Nephron (organoid): Measurements from ENCODE around the gene TET1.

Experiments
- H3K27ac Mint-ChIP-seq, 3 experiments: 2 replicates each; pipeline ENCODE4 v1.8.0; 2020; ENCODE audit warnings: mixed read lengths in 3 of 3, mild to moderate bottlenecking in 2 of 3, moderate library complexity in 1 of 3
- H3K27me3 Mint-ChIP-seq: 2 replicates; pipeline ENCODE4 v1.8.0; 2021; ENCODE audit warnings: low read depth, mild to moderate bottlenecking, moderate library complexity, mixed read lengths
- H3K36me3 Mint-ChIP-seq: 2 replicates; pipeline ENCODE4 v1.8.0; 2020; ENCODE audit warnings: low read depth, mixed read lengths
- H3K4me1 Mint-ChIP-seq: 2 replicates; pipeline ENCODE4 v1.8.0; 2020; ENCODE audit warnings: mixed read lengths
- H3K4me3 Mint-ChIP-seq, 3 experiments: 2 replicates each; pipeline ENCODE4 v1.8.0; 2020; ENCODE audit warnings: mild to moderate bottlenecking in 3 of 3, mixed read lengths in 3 of 3, moderate library complexity in 2 of 3
- H3K9me3 Mint-ChIP-seq: 2 replicates; pipeline ENCODE4 v1.8.0; 2020; ENCODE audit warnings: mixed read lengths
- TF ChIP-seq, protein P1 (sequence below), 3 experiments: fragments of 200-600 bp; sonication (generic); IDR thresholded peaks; one replicate each; pipeline ENCODE4 v1.5.0; 2021; ENCODE audit warnings: antibody characterized with exemption in 3 of 3; ENCODE audit not compliant: unreplicated experiment in 3 of 3

Gene TET1

GRCh38 chr10:68553599-68553998 lies 6.5 kb upstream of the TET1 start:
- Mint-ChIP-seq H3K27me3 (no peaks in the 10 kb centered on the region), H3K9me3 (no peaks in the 10 kb centered on the region), H3K36me3 (no peaks in the 10 kb centered on the region), H3K4me1 (no peaks in the 10 kb centered on the region), H3K4me3 (no peak overlapping the region), H3K27ac (no peak overlapping the region)
- TF ChIP-seq, protein P1, sequence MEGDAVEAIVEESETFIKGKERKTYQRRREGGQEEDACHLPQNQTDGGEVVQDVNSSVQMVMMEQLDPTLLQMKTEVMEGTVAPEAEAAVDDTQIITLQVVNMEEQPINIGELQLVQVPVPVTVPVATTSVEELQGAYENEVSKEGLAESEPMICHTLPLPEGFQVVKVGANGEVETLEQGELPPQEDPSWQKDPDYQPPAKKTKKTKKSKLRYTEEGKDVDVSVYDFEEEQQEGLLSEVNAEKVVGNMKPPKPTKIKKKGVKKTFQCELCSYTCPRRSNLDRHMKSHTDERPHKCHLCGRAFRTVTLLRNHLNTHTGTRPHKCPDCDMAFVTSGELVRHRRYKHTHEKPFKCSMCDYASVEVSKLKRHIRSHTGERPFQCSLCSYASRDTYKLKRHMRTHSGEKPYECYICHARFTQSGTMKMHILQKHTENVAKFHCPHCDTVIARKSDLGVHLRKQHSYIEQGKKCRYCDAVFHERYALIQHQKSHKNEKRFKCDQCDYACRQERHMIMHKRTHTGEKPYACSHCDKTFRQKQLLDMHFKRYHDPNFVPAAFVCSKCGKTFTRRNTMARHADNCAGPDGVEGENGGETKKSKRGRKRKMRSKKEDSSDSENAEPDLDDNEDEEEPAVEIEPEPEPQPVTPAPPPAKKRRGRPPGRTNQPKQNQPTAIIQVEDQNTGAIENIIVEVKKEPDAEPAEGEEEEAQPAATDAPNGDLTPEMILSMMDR (IDR thresholded peaks at IDR 0.05; ENCODE audit: unreplicated experiment in 3 of 3): no peak

GRCh38 chr10:68558478-68558877 lies 1.7 kb upstream of the TET1 start:
- Mint-ChIP-seq H3K9me3 (no peaks in the 10 kb centered on the region), H3K27ac (no peak overlapping the region), H3K4me3 (peak overlapping the region; percentile 55 to 68 (median 67)), H3K27me3 (no peaks in the 10 kb centered on the region), H3K36me3 (no peaks in the 10 kb centered on the region), H3K4me1 (peaks cover 18% of the 10 kb centered on the region)
- TF ChIP-seq, protein P1 (IDR thresholded peaks at IDR 0.05; ENCODE audit: unreplicated experiment in 3 of 3): no peak

DNA sequence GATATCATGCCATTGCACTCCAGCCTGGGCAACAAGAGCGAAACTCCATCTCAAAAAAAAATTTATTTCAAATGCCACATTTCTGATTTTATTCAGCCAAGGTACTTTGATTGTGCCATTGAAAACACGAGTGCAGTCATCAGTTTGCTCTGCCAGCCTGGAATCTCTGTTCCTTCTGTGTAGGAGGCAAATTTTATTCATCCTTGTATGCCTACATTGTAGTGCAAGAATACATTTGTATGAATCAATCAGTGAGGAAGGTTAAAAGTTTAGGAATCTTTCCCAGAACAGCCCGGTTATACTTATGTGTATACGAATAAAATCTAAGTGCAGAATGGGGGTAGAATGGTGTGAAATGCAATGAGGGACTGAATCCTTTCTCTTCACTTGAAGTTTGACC lies 886 bp upstream of the TET1 start:
- H3K4me1 Mint-ChIP-seq: peaks cover 21% of the 10 kb centered on the region
- TF ChIP-seq, protein P1 (IDR thresholded peaks at IDR 0.05; ENCODE audit: unreplicated experiment in 3 of 3): no peak
- no peaks in the 10 kb centered on the region for H3K9me3 Mint-ChIP-seq
- H3K27ac Mint-ChIP-seq: peak overlapping the region; percentile 24 to 49 (median 46)
- H3K36me3 Mint-ChIP-seq: no peaks in the 10 kb centered on the region
- H3K4me3 Mint-ChIP-seq: peak overlapping the region; percentile 86 to 93 (median 89)
- H3K27me3 Mint-ChIP-seq: no peaks in the 10 kb centered on the region

DNA sequence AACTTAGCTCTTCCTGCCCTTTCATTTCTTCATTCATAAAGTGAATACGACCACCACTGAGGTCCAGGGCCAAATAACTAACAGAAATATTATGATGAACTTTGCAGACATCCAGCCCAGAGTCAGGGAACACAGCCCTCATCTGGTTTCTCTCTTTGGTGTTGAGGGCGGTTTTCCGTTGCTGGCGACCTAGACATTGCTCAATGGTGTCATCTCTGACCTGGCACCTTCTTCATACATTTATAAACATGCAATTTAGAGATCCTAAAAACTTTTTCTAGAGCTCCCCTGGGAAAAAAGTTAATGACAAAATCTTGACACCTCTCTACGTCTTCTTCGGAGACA lies 324 bp upstream of the TET1 start:
- no peaks in the 10 kb centered on the region for H3K36me3 Mint-ChIP-seq
- H3K27ac Mint-ChIP-seq: peak overlapping the region; percentile 24 to 49 (median 46)
- H3K4me3 Mint-ChIP-seq: peak overlapping the region; percentile 86 to 93 (median 89)
- H3K27me3 Mint-ChIP-seq: no peaks in the 10 kb centered on the region
- TF ChIP-seq, protein P1 (IDR thresholded peaks at IDR 0.05; ENCODE audit: unreplicated experiment in 3 of 3): no peak
- no peaks in the 10 kb centered on the region for H3K9me3 Mint-ChIP-seq
- H3K4me1 Mint-ChIP-seq: peaks cover 26% of the 10 kb centered on the region

DNA sequence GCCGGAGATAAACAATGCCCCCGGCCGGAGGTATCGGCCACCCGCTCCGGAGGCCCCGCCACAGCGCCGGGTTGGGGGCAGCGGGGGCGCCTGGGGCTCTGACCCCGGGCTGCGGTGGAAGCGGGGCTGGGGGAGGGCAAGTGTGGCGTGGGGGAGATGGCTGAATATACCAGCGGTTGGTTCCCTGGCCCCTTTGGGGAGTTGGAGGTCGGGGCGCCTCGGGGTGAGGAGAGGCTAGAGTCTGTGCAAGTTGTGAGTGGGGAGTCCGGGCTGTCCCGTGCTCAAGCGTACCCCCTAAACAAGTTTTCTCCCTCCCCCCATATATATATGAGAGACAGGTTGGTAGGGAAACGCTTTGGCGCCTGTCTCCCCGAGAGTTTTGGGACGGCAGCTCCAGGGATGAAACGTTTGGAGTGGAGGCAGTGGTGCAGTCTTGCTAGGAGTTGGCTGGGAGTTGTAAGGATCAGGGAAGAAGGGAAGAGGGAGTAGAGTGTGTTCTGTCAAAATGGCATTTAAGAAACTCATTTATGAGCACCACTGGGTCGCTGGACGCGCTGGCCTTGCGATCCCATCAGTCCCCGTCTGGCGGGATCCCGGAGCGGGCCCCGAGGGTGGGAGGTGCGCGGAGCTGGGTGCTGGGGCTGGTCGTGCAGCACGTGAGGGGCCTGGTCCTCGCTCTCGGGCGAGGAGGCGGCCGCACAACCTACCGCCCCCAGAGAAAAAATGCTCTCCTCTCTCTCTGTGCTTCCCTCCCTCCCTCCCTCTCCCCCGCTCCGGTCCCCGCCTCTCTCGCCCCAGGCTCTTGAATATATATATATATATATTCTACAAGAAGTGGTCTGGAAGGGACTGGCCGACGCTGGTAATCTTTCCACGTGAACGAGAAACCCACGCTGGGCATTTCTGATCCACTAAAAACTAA lies 1.1 kb downstream of the TET1 start:
- Mint-ChIP-seq H3K4me3 (peak overlapping the region; percentile 89 to 94 (median 93)), H3K9me3 (no peaks in the 10 kb centered on the region), H3K27ac (peak overlapping the region; percentile 83 to 91 (median 83)), H3K27me3 (no peaks in the 10 kb centered on the region), H3K4me1 (peaks cover 35% of the 10 kb centered on the region), H3K36me3 (no peaks in the 10 kb centered on the region)
- TF ChIP-seq, protein P1 (IDR thresholded peaks at IDR 0.05; ENCODE audit: unreplicated experiment in 3 of 3): no peak
